ENCODE measurements around the gene CD27. TPM values are rescaled to one million over a fixed set of nuclear protein-coding genes. Genes with fewer than 3 reads are reported as not detected.
A peak's percentile ranks its signal among the peaks of the same experiment; 100 is the strongest.

CD27 gene
- polyA plus RNA-seq, 1 donor: 1.5 TPM

DNA sequence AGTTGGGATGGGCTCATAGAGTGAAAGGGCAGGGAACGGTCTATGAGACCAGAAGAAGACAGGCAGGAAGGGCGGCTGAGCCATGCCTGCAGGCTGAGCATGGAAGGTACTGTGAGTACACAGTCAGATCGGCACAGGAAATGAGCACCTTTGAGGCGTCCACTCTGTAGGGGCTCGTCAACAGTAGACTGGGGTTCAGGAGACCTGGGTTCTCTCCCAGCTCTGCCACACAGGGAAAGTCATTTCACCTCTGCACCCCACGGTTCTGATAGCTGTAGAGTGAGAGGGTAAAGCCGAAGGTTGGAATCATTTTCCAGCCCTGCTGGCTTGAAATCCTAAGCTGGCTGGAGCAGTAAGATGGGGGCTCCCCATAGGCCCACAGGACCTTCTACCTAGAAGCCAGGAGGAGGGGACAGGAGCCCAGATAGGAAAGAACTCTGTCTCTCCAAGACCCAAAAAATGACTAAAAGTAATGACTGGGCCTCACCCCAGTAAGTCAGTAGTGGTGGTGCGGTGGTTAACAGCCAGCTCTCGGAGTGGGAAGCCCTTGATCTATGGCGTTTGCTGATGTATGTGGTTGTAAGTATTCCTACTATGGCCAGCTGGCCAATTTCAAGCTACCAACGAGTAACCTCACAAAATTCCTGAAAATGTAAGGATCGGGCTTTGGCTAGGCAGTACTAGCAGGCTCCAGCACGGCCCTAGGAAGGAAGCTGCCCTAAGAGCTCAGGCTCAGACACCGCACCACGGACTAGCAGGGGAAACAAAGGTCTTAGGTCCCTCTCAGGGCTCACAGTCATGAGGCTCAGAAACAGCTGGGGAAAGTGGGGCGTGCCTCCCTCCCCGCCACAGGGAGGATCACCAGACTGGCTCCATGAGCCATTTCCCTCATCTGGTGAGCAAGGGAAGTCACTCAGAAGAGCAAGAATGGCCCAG lies 10.3 kb upstream of the CD27 start:
- no peak for DNase-seq (ENCODE audit: low read depth)

- no peak for DNase-seq (ENCODE audit: low read depth)
Observed at GRCh38 chr12:6435961-6436715, 8.6 kb upstream of the CD27 start.

- no peak for DNase-seq (ENCODE audit: low read depth)
Observed at GRCh38 chr12:6437586-6437985, 7.2 kb upstream of the CD27 start.

GRCh38 chr12:6438345-6438744 lies 6.4 kb upstream of the CD27 start:
- DNase-seq (ENCODE audit: low read depth): no peak

DNA sequence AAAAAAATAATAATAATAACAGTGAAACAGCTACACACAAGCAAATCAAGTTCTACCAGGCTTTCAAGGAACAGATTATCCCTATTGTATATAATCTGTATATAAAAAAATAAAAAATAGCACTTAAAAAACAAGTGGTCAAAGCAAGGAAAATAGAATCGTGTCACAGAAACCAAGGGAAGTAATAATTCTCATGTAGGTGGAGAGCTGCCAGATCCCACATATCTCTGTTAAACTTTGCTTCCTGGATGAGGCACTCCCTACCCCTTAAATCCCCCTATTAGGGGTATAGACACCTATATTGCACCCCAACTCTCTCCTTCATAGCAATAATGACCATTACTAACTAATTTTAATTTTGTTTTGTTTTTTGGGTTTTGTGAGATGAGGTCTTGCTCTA lies 4.4 kb upstream of the CD27 start:
- no peak for DNase-seq (ENCODE audit: low read depth)

DNA sequence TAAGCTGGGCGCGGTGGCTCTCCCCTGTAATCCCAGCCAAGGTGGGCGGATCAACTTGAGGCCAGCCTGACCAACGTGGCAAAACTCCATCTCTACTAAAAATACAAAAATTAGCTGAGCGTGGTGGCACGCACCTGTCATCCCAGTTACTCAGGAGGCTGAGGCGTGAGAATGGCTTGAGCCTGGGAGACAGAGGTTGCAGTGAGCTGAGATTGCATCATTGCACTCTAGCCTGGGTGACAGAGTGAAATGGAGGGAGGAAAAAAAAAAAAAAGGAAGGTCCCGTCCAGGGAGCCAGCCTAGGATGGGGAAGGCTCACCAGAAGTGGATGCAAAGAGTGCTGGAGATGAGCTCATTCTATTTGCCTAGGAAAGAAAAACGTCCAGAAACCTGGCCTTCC lies 1.9 kb upstream of the CD27 start:
- no peak for DNase-seq (ENCODE audit: low read depth)

DNA sequence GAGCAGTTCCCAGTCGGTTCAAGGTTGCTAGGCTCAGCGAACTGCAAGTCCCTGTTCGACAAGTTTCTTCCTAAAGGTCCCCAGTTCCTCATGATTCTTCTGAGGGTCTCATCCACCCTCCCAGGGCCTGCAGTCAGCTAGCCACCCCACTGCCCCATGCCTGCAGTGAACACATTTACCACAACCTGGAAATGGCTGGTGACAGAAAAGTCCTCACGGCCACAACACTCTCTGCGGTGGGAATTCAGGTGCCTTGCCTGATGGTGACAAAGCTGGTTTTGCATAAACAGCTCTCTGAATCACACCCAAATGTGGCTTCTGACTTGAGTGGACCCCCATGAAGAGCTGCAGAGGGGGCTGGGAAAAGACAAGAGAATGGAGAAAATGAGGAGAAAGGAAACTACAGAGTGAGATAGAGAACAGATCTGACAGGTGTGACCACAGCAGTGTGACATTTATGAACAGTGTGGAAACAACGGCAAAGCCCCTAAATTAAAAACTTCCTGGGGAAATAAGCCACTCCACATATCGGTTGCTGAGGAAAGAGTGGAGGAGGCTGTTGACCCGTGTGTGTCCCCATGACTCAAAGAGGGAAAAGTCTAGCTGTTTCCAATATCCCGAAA lies 1.3 kb upstream of the CD27 start:
- DNase-seq (ENCODE audit: low read depth): no peak

DNA sequence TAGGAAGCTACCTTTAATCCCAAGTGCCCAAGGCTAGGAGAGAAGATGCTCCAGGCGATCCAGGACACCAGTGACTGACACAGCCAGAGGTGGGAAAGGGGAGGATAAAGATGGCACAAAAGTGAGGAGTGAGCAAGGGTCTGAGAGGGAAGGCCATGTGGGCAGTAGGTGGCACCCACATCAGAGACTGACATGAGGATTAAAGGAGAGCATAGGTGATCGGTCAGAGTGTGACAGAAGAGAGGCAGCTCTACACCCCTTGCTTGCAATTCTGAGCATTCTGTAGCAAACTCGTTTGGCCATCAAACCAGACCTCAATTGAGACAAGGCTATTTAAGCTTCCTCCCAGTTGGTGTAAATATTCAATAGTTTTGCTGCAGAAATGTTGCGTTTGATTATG lies 724 bp upstream of the CD27 start:
- DNase-seq (ENCODE audit: low read depth): no peak

DNA sequence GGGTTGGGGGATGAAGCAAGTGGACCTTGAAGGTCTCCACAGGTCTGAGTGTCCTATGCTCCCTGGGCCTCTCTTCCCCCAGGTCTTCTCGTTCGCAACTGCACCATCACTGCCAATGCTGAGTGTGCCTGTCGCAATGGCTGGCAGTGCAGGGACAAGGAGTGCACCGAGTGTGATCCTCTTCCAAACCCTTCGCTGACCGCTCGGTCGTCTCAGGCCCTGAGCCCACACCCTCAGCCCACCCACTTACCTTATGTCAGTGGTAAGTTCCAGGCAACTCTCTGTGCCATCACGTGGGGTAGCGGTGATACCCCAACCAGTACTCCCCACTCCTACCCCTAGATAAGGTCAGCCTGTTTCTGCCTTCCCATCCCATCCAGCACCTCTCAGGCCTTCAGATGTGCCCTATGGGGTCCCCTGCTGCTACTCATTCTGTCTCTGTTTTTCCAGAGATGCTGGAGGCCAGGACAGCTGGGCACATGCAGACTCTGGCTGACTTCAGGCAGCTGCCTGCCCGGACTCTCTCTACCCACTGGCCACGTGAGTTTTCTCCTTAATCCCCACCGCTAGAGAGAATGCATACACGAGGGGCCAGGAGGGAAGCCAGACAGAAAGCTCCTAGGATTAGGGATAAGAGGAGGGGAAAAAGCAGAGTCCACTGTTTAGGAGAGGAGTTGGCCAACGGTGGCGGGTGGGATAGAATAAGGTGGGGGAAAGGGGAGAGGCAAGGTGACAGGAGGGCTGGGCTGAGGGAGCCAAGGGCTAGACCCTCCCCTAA lies 5.5 kb downstream of the CD27 start:
- no peak for DNase-seq (ENCODE audit: low read depth)

- DNase-seq (ENCODE audit: low read depth): no peak
Observed at GRCh38 chr12:6450869-6451347, 6.2 kb downstream of the CD27 start.

- peak; percentile 84 for DNase-seq (ENCODE audit: low read depth)
Observed at GRCh38 chr12:6451348-6452244, 6.8 kb downstream of the CD27 start, which contains the start of gene TAPBPL. Gene TAPBPL, plus strand, starts transcription at chr12:6452042. Its CDS starts 207 bp downstream, at chr12:6452249.

DNA sequence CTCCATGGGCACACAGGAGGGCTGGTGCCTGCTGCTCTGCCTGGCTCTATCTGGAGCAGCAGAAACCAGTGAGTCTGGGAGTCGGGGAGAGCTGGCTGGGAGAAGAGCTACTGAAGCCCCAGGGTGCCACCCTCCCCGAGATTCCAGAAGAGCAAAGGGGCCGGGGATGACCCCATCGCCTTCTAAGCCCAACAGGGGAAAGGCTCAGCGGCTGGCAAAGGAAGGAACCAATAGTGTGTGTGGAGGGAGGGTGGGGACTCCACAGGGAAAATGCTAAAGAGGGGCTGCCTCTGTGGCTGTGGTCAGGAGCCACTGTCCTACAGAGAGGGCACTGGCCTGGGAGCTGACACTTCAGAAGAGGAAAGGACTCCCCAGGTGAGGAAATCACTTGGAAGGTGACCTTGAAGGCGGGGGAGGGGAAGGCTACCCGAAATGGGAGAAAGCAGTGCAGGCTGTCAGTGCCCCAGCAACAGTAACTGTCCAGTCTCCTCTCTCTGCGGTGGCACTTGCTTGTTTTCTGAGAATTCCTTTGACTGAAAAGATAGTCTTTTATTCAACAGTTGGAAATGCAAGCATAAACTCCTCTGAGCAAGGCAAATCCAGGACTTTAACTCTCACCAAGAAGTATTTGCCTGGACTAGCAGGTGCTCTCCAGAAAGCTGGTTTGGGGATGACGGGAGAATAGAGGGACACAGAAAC lies 7.6 kb downstream of the CD27 start:
- no peak for DNase-seq (ENCODE audit: low read depth)

DNA sequence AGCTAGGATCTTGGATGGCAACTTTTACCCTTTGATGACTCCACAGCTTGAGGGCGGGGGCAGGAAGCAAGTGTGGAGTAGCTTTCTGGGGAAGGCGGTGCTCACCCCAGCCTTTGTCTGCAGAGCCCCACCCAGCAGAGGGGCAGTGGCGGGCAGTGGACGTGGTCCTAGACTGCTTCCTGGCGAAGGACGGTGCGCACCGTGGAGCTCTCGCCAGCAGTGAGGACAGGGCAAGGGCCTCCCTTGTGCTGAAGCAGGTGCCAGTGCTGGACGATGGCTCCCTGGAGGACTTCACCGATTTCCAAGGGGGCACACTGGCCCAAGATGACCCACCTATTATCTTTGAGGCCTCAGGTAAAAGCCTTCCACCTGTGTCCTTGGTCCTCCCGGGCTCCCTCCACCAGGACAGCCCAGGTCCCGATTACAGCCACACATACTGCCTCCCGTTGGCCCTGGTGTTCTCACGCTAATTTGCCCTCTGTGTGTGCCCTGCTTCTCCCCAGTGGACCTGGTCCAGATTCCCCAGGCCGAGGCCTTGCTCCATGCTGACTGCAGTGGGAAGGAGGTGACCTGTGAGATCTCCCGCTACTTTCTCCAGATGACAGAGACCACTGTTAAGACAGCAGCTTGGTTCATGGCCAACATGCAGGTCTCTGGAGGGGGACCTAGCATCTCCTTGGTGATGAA lies 8.3 kb downstream of the CD27 start:
- DNase-seq (ENCODE audit: low read depth): no peak

GRCh38 chr12:6457220-6457945 lies 12.6 kb downstream of the CD27 start:
- DNase-seq (ENCODE audit: low read depth): no peak

- no peak for DNase-seq (ENCODE audit: low read depth)
Observed at GRCh38 chr12:6458281-6459003, 13.7 kb downstream of the CD27 start.

GRCh38 chr12:6459004-6459337 lies 14.2 kb downstream of the CD27 start:
- no peak for DNase-seq (ENCODE audit: low read depth)

DNA sequence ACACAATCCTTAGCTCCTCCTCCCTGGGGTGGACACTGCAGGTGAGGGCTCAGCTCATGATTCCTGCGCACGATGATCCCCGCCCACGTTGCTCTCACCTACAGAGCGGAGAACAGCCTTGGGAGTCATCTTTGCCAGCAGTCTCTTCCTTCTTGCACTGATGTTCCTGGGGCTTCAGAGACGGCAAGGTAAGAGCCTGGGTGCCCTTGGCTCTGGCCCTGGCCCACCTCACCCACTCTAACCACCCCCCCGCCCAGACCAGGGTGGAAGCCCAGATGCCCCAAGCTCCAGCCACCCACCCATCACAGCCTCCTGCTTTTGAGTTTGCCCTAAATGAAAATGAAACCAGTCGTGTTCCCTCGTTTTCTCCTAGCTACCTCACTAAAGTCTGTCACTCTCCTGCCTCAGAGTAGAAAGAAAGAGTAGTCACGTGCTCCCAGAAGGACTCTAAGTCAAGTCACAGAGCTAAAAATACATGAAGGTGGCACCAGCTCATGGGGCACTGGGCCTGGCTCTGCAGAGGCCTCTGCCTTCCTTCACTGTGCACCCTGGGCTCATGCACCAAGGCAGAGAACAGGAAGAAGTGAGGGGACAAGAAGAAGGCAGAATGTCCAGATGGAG lies 16.1 kb downstream of the CD27 start:
- no peak for DNase-seq (ENCODE audit: low read depth)

All from forelimb muscle (tissue), 1 donor.